SK-N-SH treated with all-trans-retinoic acid at 6 μM for 48 hours (cell line): Measurements from ENCODE around the gene UGT1A3.

Source experiments
- ARNTL ChIP-seq: fragments of 450-650 bp; formaldehyde crosslinking; IDR thresholded peaks from 2 replicates; pipeline ENCODE4 v1.5.0; 2020; ENCODE audit warnings: low read depth, mild to moderate bottlenecking, moderate library complexity, borderline replicate concordance
- ZNF565 ChIP-seq: fragments of 450-650 bp; formaldehyde crosslinking; conservative IDR thresholded peaks from 2 replicates; pipeline ENCODE4 v1.5.0; 2020; ENCODE audit warnings: low read depth, mild to moderate bottlenecking, moderate library complexity
- ZNF8 ChIP-seq: fragments of 450-650 bp; formaldehyde crosslinking; IDR thresholded peaks from 2 replicates; pipeline ENCODE4 v1.5.0; 2020; ENCODE audit warnings: mild to moderate bottlenecking, moderate library complexity
- TF ChIP-seq, protein P1 (sequence below): fragments of 250-450 bp; sonication (Bioruptor Pico); IDR thresholded peaks from 2 replicates; pipeline ENCODE4 v1.8.0; 2020; ENCODE audit warnings: mild to moderate bottlenecking, moderate library complexity, borderline replicate concordance

DNA sequence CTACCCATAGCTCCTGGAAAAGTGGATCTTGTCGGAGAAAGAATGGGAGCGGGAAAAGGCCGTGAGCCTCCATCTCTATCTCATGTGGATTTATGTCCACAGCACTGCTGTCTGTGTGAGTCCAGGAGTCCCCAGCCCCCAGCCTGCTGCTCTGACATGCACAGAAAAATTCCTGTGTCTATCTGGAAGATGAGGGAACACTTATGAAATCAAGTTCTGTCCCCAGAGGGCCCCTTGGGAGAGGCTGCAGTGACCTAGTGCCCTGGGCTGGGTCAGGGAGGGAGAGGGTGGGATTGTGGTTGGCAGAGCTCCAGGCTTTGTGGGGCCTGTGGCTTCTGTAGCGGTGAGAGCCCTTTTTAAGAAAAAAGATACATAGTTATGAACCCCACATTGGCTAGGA is 87.9 kb downstream of the UGT1A3 start:
- no peak for TF ChIP-seq ZNF565 (CRISPR knock-in tag)
- TF ChIP-seq, protein P1, sequence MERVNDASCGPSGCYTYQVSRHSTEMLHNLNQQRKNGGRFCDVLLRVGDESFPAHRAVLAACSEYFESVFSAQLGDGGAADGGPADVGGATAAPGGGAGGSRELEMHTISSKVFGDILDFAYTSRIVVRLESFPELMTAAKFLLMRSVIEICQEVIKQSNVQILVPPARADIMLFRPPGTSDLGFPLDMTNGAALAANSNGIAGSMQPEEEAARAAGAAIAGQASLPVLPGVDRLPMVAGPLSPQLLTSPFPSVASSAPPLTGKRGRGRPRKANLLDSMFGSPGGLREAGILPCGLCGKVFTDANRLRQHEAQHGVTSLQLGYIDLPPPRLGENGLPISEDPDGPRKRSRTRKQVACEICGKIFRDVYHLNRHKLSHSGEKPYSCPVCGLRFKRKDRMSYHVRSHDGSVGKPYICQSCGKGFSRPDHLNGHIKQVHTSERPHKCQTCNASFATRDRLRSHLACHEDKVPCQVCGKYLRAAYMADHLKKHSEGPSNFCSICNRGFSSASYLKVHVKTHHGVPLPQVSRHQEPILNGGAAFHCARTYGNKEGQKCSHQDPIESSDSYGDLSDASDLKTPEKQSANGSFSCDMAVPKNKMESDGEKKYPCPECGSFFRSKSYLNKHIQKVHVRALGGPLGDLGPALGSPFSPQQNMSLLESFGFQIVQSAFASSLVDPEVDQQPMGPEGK (CRISPR knock-in tag), result no peak
- TF ChIP-seq ZNF8 (CRISPR knock-in tag), result no peak
- no peak for TF ChIP-seq ARNTL
